Measurements from ENCODE around the gene ADGRG4. TPM values are rescaled to one million over a fixed set of nuclear protein-coding genes. Genes with fewer than 3 reads are reported as not detected.

ADGRG4 gene
- total RNA-seq, 1 experiment from 2014 or later = not detected

GRCh38 chrX:136322064-136322463 lies 21.3 kb downstream of the ADGRG4 start:
- POLR2A ChIA-PET = no interaction called here
- no peak overlapping the region for H3K27ac Mint-ChIP-seq
- DNase-seq (ENCODE audit: low spot score) (no peak), ATAC-seq (no peak)
- CTCF ChIA-PET = no interaction called here
- H3K4me3 Mint-ChIP-seq = no peak overlapping the region
- H3K27me3 Mint-ChIP-seq (ENCODE audit: low read depth) = no peaks in the 10 kb centered on the region; the same call in 1 of the 2 replicates
- no peaks in the 10 kb centered on the region for H3K36me3 Mint-ChIP-seq
- no peaks in the 10 kb centered on the region for H3K4me1 Mint-ChIP-seq
- H3K9me3 Mint-ChIP-seq = no peaks in the 10 kb centered on the region
- TF ChIP-seq TEAD4 (CRISPR knock-in tag; IDR thresholded peaks at IDR 0.05) (no peak), GTF2I (CRISPR knock-in tag; conservative IDR thresholded peaks at IDR 0.05) (no peak), ETV6 (CRISPR knock-in tag; IDR thresholded peaks at IDR 0.05) (no peak), FOXJ3 (CRISPR knock-in tag; IDR thresholded peaks at IDR 0.05; ENCODE audit: borderline replicate concordance) (no peak), EMX1 (CRISPR knock-in tag; IDR thresholded peaks at IDR 0.05) (no peak), NFE2L1 (CRISPR knock-in tag; IDR thresholded peaks at IDR 0.05) (no peak), E2F4 (CRISPR knock-in tag; IDR thresholded peaks at IDR 0.05; ENCODE audit: borderline replicate concordance, low read depth) (no peak), JUN (CRISPR knock-in tag; IDR thresholded peaks at IDR 0.05) (no peak), MAX (CRISPR knock-in tag; IDR thresholded peaks at IDR 0.05) (no peak), ZNF121 (CRISPR knock-in tag; IDR thresholded peaks at IDR 0.05) (no peak)
- TF ChIP-seq, protein P1, sequence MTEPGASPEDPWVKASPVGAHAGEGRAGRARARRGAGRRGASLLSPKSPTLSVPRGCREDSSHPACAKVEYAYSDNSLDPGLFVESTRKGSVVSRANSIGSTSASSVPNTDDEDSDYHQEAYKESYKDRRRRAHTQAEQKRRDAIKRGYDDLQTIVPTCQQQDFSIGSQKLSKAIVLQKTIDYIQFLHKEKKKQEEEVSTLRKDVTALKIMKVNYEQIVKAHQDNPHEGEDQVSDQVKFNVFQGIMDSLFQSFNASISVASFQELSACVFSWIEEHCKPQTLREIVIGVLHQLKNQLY (CRISPR knock-in tag; IDR thresholded peaks at IDR 0.05) = no peak
- TF ChIP-seq, protein P2, sequence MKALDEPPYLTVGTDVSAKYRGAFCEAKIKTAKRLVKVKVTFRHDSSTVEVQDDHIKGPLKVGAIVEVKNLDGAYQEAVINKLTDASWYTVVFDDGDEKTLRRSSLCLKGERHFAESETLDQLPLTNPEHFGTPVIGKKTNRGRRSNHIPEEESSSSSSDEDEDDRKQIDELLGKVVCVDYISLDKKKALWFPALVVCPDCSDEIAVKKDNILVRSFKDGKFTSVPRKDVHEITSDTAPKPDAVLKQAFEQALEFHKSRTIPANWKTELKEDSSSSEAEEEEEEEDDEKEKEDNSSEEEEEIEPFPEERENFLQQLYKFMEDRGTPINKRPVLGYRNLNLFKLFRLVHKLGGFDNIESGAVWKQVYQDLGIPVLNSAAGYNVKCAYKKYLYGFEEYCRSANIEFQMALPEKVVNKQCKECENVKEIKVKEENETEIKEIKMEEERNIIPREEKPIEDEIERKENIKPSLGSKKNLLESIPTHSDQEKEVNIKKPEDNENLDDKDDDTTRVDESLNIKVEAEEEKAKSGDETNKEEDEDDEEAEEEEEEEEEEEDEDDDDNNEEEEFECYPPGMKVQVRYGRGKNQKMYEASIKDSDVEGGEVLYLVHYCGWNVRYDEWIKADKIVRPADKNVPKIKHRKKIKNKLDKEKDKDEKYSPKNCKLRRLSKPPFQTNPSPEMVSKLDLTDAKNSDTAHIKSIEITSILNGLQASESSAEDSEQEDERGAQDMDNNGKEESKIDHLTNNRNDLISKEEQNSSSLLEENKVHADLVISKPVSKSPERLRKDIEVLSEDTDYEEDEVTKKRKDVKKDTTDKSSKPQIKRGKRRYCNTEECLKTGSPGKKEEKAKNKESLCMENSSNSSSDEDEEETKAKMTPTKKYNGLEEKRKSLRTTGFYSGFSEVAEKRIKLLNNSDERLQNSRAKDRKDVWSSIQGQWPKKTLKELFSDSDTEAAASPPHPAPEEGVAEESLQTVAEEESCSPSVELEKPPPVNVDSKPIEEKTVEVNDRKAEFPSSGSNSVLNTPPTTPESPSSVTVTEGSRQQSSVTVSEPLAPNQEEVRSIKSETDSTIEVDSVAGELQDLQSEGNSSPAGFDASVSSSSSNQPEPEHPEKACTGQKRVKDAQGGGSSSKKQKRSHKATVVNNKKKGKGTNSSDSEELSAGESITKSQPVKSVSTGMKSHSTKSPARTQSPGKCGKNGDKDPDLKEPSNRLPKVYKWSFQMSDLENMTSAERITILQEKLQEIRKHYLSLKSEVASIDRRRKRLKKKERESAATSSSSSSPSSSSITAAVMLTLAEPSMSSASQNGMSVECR (CRISPR knock-in tag; IDR thresholded peaks at IDR 0.05; ENCODE audit: borderline replicate concordance) = no peak

DNA sequence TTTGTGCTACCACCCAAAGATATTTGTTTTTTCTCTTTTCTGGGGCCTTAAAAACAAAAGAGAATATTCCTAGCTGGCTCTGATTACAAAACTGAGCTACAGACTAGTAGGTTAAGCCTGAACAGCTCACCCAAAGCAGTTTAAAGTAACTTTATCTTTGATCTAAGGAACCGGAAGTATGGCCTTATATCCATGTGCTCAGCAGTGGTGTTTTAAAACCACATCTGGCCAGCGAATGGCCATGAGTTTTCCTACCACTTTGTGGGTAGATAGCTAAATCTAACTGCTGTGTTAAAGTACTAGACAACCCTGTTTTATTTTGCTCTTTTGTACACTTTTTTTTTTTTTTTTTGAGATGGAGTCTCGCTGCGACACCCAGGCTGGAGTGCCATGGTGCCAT lies 24.6 kb downstream of the ADGRG4 start:
- no peaks in the 10 kb centered on the region for H3K4me1 Mint-ChIP-seq
- POLR2A ChIA-PET = no interaction called here
- no peaks in the 10 kb centered on the region for H3K36me3 Mint-ChIP-seq
- CTCF ChIA-PET = no interaction called here
- no peak overlapping the region for H3K27ac Mint-ChIP-seq
- H3K9me3 Mint-ChIP-seq = no peaks in the 10 kb centered on the region
- DNase-seq (ENCODE audit: low spot score) (no peak), ATAC-seq (no peak)
- H3K4me3 Mint-ChIP-seq = no peak overlapping the region
- H3K27me3 Mint-ChIP-seq (ENCODE audit: low read depth) = no peaks in the 10 kb centered on the region; the same call in 1 of the 2 replicates
- TF ChIP-seq SMAD4 (CRISPR knock-in tag; IDR thresholded peaks at IDR 0.05) (no peak), CREB1 (CRISPR knock-in tag; IDR thresholded peaks at IDR 0.05) (no peak), FOXP4 (CRISPR knock-in tag; IDR thresholded peaks at IDR 0.05) (no peak), ZNF263 (CRISPR knock-in tag; IDR thresholded peaks at IDR 0.05; ENCODE audit: low read depth) (no peak), GABPB1 (CRISPR knock-in tag; IDR thresholded peaks at IDR 0.05) (no peak), ATF1 (CRISPR knock-in tag; IDR thresholded peaks at IDR 0.05) (no peak), MXD4 (CRISPR knock-in tag; IDR thresholded peaks at IDR 0.05; ENCODE audit: borderline replicate concordance) (no peak)
- TF ChIP-seq, protein P2 (CRISPR knock-in tag; IDR thresholded peaks at IDR 0.05; ENCODE audit: borderline replicate concordance) = no peak
- TF ChIP-seq, protein P3, sequence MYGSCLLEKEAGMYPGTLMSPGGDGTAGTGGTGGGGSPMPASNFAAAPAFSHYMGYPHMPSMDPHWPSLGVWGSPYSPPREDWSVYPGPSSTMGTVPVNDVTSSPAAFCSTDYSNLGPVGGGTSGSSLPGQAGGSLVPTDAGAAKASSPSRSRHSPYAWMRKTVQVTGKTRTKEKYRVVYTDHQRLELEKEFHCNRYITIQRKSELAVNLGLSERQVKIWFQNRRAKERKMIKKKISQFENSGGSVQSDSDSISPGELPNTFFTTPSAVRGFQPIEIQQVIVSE (CRISPR knock-in tag; IDR thresholded peaks at IDR 0.05; ENCODE audit: borderline replicate concordance) = no peak

Measured in WTC11 (cell line).